ENCODE data around the gene METTL2A. TPM values are rescaled to one million over a fixed set of nuclear protein-coding genes. Genes with fewer than 3 reads are reported as not detected.
"Not testable (repeated sequence)": the region's sequence is repeated elsewhere in the genome, so short reads cannot be mapped to it uniquely, and the experiment has no call there.

METTL2A gene
- total RNA-seq, 1 experiment from 2014 or later, result 43.2 TPM

GRCh38 chr17:62470666-62471379 is 47.1 kb downstream of the METTL2A start:
- peak; percentile 74 for DNase-seq (ENCODE audit: low read depth)

DNA sequence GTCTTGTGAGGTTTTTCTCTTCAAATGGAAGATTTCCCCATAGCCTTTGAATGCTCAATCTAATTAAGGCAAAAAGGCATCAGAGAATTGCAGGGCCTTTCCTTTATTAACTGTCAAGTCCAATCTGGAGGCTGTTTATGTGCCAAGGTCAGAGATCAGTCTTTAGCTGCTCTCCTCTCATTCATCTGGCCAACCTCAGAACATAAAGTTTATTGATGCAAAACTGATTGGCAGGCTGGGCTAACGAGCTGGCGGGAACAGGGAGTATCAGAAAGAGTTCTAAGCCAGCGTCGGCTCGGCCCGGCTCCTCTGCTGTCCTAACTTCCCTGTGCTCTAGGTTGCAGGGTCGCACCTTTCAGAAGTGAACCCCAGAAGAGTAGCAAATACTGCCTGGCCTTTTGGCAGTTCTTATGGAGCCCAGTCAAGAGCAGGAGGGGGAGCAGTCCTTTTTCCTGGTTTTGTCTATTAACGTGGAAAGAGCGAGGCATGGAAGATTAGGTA is 47.7 kb downstream of the METTL2A start:
- not testable (repeated sequence) for DNase-seq (ENCODE audit: low read depth)

- not testable (repeated sequence) for DNase-seq (ENCODE audit: low read depth)
These were observed 49.6 kb downstream of the METTL2A start for GRCh38 chr17:62473030-62473982.

GRCh38 chr17:62477111-62477510 is 53.4 kb downstream of the METTL2A start:
- not testable (repeated sequence) for DNase-seq (ENCODE audit: low read depth)

DNA sequence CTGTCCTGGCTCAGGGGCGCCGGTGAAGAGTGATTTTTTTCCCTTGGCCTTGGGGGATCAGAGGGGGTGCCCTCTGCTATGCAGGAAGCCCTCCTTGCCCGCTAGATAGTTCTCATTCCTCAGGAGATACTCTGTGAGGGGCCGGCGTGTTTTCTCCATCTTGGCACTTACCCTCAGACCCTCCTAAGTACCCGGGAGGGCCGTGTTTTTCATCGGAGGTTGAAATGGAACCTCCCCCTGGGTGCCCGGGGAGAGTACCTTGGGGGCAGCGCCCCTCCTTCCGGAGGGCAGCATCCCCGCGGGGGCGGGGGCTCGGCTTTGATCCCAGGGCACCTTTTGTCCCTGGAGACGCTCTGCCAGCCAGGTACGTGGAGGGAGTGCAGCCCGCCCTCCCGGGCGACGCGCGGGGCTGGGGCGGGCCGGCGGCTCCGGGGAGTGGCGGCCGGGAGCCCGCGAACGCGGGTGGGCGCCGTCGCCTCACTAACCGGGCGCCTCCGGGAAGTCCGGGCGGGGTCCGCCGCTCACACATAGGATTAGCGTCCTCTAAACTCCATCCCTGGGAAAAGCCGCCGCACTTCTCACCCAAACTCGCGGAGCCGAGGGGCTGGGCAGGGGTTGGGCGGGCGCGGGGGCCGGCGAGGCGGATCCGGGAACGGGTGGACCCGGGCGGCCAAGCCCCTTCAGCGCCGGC is 54.2 kb downstream of the METTL2A start:
- not testable (repeated sequence) for DNase-seq (ENCODE audit: low read depth)

DNA sequence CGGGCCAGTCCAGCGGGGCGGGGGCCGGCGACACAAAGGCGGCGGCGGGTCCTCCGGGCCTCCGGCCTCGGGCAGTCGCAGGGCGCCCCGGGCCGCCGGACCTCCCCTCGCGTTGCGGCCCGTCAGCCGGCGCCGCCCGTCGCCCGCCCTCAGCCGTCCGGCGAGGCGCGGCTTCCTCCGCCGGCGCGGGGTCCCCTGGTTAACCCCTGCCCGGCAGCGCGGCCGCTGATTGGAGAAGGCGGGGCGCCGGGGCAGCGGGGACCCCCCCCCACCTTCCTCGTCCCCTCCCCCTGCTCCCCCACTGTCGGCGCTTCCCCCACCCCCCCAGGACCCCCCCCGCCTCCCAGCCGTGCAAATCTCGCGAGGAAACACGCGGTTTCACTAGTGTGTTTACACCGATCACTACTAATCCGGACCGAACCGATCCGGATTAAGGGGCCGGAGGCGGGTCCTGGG is 54.8 kb downstream of the METTL2A start, which contains the start of gene TLK2:
TLK2 (plus strand) TSS at position 402 of the 456 bp plus-strand sequence. CDS start 2,301 bp downstream, outside the sequence.
- DNase-seq (ENCODE audit: low read depth), result peak; percentile 41

GRCh38 chr17:62478880-62479638 is 55.4 kb downstream of the METTL2A start:
- not testable (repeated sequence) for DNase-seq (ENCODE audit: low read depth)

GRCh38 chr17:62479639-62480258 is 56.1 kb downstream of the METTL2A start:
- peak; percentile 17 for DNase-seq (ENCODE audit: low read depth)

DNA sequence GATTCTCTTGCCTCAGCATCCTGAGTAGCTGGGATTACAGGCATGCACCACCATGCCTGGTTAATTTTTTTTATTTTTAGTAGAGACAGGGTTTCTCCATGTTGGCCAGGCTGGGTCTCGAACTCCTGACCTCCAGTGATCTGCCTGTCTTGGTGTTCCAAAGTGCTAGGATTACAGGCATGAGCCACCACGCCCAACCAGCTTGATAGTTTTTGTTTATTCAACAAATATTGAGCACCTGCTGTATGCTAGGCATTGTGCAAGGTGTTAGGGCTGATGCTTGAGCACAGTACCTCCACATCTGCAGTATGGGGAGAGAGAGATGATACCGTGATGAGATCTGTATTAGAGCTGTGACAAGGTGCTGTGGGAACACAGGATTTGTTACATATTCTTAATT is 58.9 kb downstream of the METTL2A start:
- not testable (repeated sequence) for DNase-seq (ENCODE audit: low read depth)

GRCh38 chr17:62490990-62491389 is 67.3 kb downstream of the METTL2A start:
- not testable (repeated sequence) for DNase-seq (ENCODE audit: low read depth)

DNA sequence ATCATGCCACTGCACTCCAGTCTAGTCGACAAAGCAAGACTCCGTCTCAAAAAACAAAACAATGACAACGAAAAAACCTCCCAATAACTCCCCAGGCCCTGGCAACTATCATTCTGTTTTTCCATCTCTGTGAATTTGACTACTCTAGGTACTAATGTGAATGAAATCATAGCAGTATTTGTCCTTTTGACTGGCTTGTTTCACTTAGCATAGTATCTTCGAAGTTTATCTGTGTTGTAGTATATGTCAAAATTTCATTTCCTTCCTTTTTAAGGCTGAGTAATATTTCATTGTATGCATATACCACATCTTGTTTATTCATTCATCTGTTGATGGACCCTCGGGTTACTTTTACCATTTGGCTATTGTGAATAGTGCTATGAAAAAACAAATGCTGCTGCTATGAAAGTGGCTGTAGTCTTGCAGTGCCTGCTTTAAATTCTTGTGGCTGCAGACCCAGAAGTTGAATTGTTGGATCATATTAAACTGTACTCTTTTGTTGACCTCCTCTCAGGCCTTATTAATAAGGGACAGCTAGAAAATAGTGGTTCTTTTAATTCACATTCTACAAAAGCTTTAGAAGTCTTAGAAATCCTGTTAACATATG is 69.5 kb downstream of the METTL2A start:
- not testable (repeated sequence) for DNase-seq (ENCODE audit: low read depth)

DNA sequence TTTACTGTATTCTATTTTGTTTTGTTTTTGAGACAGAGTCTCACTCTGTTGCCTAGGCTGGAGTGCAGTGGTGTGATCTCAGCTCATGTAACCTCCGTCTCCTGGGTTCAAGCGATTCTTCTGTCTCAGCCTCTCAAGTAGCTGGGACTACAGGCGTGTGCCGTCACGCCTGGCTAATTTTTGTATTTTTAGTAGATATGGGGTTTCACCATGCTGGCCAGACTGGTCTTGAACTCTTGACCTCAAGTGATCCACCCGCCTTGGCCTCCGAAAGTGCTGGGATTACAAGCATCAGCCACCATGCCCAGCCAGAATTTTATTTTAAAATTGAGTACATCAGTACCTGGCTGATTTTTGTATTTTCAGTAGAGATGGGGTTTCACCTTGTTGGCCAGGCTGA is 70.4 kb downstream of the METTL2A start:
- DNase-seq (ENCODE audit: low read depth), result not testable (repeated sequence)

GRCh38 chr17:62496344-62496743 is 72.6 kb downstream of the METTL2A start:
- not testable (repeated sequence) for DNase-seq (ENCODE audit: low read depth)

- DNase-seq (ENCODE audit: low read depth), result peak; percentile 7
These were observed 75.1 kb downstream of the METTL2A start for GRCh38 chr17:62498796-62499195.

Small RNA genes within 50 kb of the gene (small RNA-seq; reads per million reads assigned to genes)
- not detected for gene RNU7-52P

Other genes starting within 250 kb of the METTL2A start
- not detected in 2 replicates for gene EFCAB3, start 43.3 kb upstream of the METTL2A start, total RNA-seq (2014; rRNA removed; shearing (Covaris generic))
- gene TLK2, start 54.9 kb downstream of the METTL2A start, total RNA-seq (2014; rRNA removed; shearing (Covaris generic)), result 29.4 and 35.0 TPM in 2 replicates
- 69.9 and 70.5 TPM in 2 replicates for gene MRC2, start 203.8 kb downstream of the METTL2A start, total RNA-seq (2014; rRNA removed; shearing (Covaris generic))

Measured in HT1080 (cell line).